HG03280 (cell line): Measurements from ENCODE around the gene MBOAT1.
"Not testable (repeated sequence)": the region's sequence is repeated elsewhere in the genome, so short reads cannot be mapped to it uniquely, and the experiment has no call there.

Experiments
- ATAC-seq: cut with Tn5 transposase; IDR thresholded peaks from one replicate; pipeline ENCODE4 v1.9.1; 2021; ENCODE audit warnings: mild to moderate bottlenecking, moderate library complexity; ENCODE audit not compliant: unreplicated experiment

MBOAT1 gene

GRCh38 chr6:20173833-20174792 is 38.2 kb downstream of the MBOAT1 start:
- no peak for ATAC-seq

GRCh38 chr6:20172842-20173456 is 39.3 kb downstream of the MBOAT1 start:
- no peak for ATAC-seq

GRCh38 chr6:20170455-20171148 is 41.7 kb downstream of the MBOAT1 start:
- ATAC-seq: no peak

GRCh38 chr6:20169786-20170185 is 42.5 kb downstream of the MBOAT1 start:
- ATAC-seq: no peak

GRCh38 chr6:20169119-20169557 is 43.1 kb downstream of the MBOAT1 start:
- no peak for ATAC-seq

GRCh38 chr6:20168690-20169089 is 43.6 kb downstream of the MBOAT1 start:
- ATAC-seq: no peak

GRCh38 chr6:20167601-20168000 is 44.7 kb downstream of the MBOAT1 start:
- no peak for ATAC-seq

- ATAC-seq: no peak
Observed at GRCh38 chr6:20166210-20166609, 46.1 kb downstream of the MBOAT1 start.

GRCh38 chr6:20162515-20162914 is 49.8 kb downstream of the MBOAT1 start:
- no peak for ATAC-seq

- ATAC-seq: no peak
Observed at GRCh38 chr6:20160541-20161283, 51.6 kb downstream of the MBOAT1 start.

GRCh38 chr6:20159781-20160540 is 52.3 kb downstream of the MBOAT1 start:
- ATAC-seq: no peak

GRCh38 chr6:20159098-20159497 is 53.2 kb downstream of the MBOAT1 start:
- no peak for ATAC-seq

GRCh38 chr6:20158676-20159075 is 53.6 kb downstream of the MBOAT1 start:
- no peak for ATAC-seq

GRCh38 chr6:20156824-20157223 is 55.4 kb downstream of the MBOAT1 start:
- ATAC-seq: no peak

GRCh38 chr6:20154753-20155152 is 57.5 kb downstream of the MBOAT1 start:
- ATAC-seq: no peak

- no peak for ATAC-seq
Observed at GRCh38 chr6:20153194-20153593, 59.1 kb downstream of the MBOAT1 start.

GRCh38 chr6:20148433-20148832 is 63.8 kb downstream of the MBOAT1 start:
- ATAC-seq: no peak

GRCh38 chr6:20147469-20147868 is 64.8 kb downstream of the MBOAT1 start:
- no peak for ATAC-seq

- ATAC-seq: not testable (repeated sequence)
Observed at GRCh38 chr6:20146831-20147230, 65.4 kb downstream of the MBOAT1 start.

- no peak for ATAC-seq
Observed at GRCh38 chr6:20146291-20146690, 66.0 kb downstream of the MBOAT1 start.
